HEK293T (cell line): ENCODE results near the gene RFFL.

ENCODE experiments used
- CTCF ChIA-PET: fragments of 350-600 bp; formaldehyde crosslinking; extraction: SDS; loops from one replicate; lab custom pipeline; 2021; ENCODE audit warnings: antibody characterized with exemption, inconsistent platforms; lab: Yijun Ruan, JAX
- POLR2A ChIA-PET: fragments of 350-600 bp; formaldehyde crosslinking; extraction: SDS; loops from one replicate; lab custom pipeline; 2020; ENCODE audit warnings: antibody characterized with exemption, inconsistent platforms; lab: Yijun Ruan, JAX
- DNase-seq: peaks from one replicate; pipeline ENCODE4 v3.0.0; 2012; ENCODE audit warnings: mixed read lengths; ENCODE audit errors: extremely low spot score
- ARNT ChIP-seq: fragments of 450-650 bp; IDR thresholded peaks from 2 replicates; pipeline ENCODE4 v1.6.1; 2017; ENCODE audit warnings: mild to moderate bottlenecking
- BHLHE40 ChIP-seq: fragments of 450-650 bp; IDR thresholded peaks from 2 replicates; pipeline ENCODE4 v1.6.1; 2016; ENCODE audit warnings: mild to moderate bottlenecking, moderate library complexity, borderline replicate concordance
- CTBP1 ChIP-seq: fragments of 450-650 bp; IDR thresholded peaks from 2 replicates; pipeline ENCODE4 v1.6.1; 2016; ENCODE audit warnings: borderline replicate concordance
- ELF4 ChIP-seq: fragments of 450-650 bp; IDR thresholded peaks from 2 replicates; pipeline ENCODE4 v1.6.1; 2017; ENCODE audit warnings: antibody characterized with exemption
- FOXA1 ChIP-seq: fragments of 450-650 bp; IDR thresholded peaks from 2 replicates; pipeline ENCODE4 v1.6.1; 2016; ENCODE audit warnings: mild to moderate bottlenecking
- FOXK2 ChIP-seq: fragments of 450-650 bp; IDR thresholded peaks from 2 replicates; pipeline ENCODE4 v1.6.1; 2016; ENCODE audit warnings: mild to moderate bottlenecking
- FOXM1 ChIP-seq: fragments of 450-650 bp; IDR thresholded peaks from 2 replicates; pipeline ENCODE4 v1.6.1; 2017; ENCODE audit warnings: mild to moderate bottlenecking, borderline replicate concordance
- HDGF ChIP-seq: fragments of 450-650 bp; IDR thresholded peaks from 2 replicates; pipeline ENCODE4 v1.6.1; 2017; ENCODE audit warnings: antibody characterized with exemption, borderline replicate concordance
- L3MBTL2 ChIP-seq: fragments of 450-650 bp; conservative IDR thresholded peaks from 2 replicates; pipeline ENCODE4 v1.6.1; 2016; ENCODE audit warnings: mild to moderate bottlenecking
- LEF1 ChIP-seq: fragments of 450-650 bp; IDR thresholded peaks from 2 replicates; pipeline ENCODE4 v1.6.1; 2017; ENCODE audit warnings: mild to moderate bottlenecking, borderline replicate concordance
- NFRKB ChIP-seq: fragments of 450-650 bp; IDR thresholded peaks from 2 replicates; pipeline ENCODE4 v1.6.1; 2016; ENCODE audit warnings: mild to moderate bottlenecking, moderate library complexity
- PKNOX1 ChIP-seq: fragments of 450-650 bp; IDR thresholded peaks from 2 replicates; pipeline ENCODE4 v1.6.1; 2016
- SP1 ChIP-seq: fragments of 450-650 bp; IDR thresholded peaks from 2 replicates; pipeline ENCODE4 v1.6.1; 2017
- SUZ12 ChIP-seq: fragments of 450-650 bp; IDR thresholded peaks from 2 replicates; pipeline ENCODE4 v1.6.1; 2016; ENCODE audit warnings: mild to moderate bottlenecking
- TARDBP ChIP-seq: fragments of 450-650 bp; IDR thresholded peaks from 2 replicates; pipeline ENCODE4 v1.6.1; 2016
- ZNF384 ChIP-seq: fragments of 450-650 bp; IDR thresholded peaks from 2 replicates; pipeline ENCODE4 v1.6.1; 2016

Gene RFFL

GRCh38 chr17:35088356-35088880, 24.9 kb upstream of the RFFL start:
- CTCF ChIA-PET, result no interaction called here
- TF ChIP-seq FOXK2, result no peak
- no peak for TF ChIP-seq SP1
- no peak for TF ChIP-seq FOXA1
- TF ChIP-seq ELF4, result no peak
- TF ChIP-seq TARDBP, result no peak
- TF ChIP-seq ARNT, result no peak
- TF ChIP-seq HDGF, result no peak
- TF ChIP-seq NFRKB, result no peak
- no peak for TF ChIP-seq CTBP1
- TF ChIP-seq LEF1, result no peak
- no peak for TF ChIP-seq BHLHE40
- TF ChIP-seq ZNF384, result no peak
- no peak for TF ChIP-seq FOXM1
- TF ChIP-seq PKNOX1, result no peak
- TF ChIP-seq L3MBTL2, result no peak
- TF ChIP-seq SUZ12, result no peak
- DNase-seq, result peak; percentile 8
- POLR2A ChIA-PET, result no interaction called here

DNA sequence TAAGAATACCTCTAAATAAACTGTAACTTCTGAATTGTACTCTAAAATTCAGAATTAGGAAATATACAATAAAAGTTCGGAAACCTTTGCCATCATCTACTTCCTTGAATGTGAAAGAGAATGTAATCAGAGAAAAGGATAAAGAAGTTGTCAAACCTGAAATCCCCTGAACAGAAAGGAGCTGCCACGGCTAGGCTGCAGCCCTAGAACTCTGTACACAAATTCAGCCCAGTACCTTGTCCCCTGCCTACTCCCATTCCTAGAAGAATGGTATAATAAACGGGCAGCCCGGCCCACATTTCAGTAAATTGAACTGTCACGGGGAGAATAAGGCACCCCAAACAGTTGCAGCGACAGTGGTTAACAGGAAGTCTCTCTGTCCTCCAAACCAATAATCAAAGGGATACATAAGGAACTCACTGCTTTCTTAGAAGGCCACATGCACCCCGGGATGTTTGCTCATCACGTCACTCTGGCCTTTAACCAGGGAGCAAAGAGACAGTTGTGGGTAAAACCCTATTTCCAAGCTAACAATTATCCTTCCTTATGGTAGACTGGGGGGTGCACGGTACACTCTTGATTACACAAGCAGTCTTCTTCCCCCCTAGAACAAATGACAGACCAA, 24.3 kb upstream of the RFFL start:
- CTCF ChIA-PET, result interaction anchor here (0.6 kb wide), 1 partner anchor 35 kb away, joined by 5 read pairs; no protein-coding TSS in a partner anchor
- TF ChIP-seq FOXA1, result no peak
- TF ChIP-seq ZNF384, result no peak
- TF ChIP-seq HDGF, result no peak
- no peak for TF ChIP-seq LEF1
- no peak for TF ChIP-seq FOXM1
- no peak for TF ChIP-seq ARNT
- no peak for TF ChIP-seq SP1
- no peak for TF ChIP-seq PKNOX1
- TF ChIP-seq NFRKB, result no peak
- no peak for TF ChIP-seq ELF4
- no peak for TF ChIP-seq CTBP1
- no peak for TF ChIP-seq FOXK2
- TF ChIP-seq BHLHE40, result no peak
- no peak for TF ChIP-seq SUZ12
- TF ChIP-seq TARDBP, result no peak
- TF ChIP-seq L3MBTL2, result no peak
- no peak for DNase-seq
- POLR2A ChIA-PET, result no interaction called here

DNA sequence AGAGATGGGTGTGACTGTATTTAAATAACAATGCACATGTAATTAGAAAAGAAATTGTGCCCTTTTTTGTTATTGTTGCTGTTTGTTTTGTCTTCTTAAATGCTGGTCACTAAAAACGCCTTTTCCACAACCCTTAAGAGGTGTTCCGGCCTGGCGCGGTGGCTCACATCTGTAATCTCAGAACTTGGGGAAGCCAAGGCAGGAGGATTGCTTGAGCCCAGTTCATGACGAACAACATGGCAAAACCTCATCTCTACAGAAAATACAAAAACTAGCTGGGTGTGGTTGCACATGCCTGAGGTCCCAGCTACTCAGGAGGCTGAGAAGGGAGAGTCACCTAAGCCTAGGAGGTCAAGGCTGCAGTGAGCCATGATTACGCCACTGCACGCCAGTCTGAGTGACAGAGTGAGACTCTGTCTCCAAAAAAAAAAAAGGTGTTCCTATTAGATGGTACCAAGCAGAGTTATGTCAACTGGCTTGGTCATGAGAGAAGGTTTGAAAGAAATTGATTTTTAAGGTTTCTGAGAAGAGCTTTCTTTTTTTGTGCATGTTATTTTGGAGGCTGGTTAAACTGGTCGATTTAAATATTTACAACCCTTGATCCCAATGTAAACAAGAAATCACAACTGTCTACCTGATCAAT, 23.5 kb upstream of the RFFL start:
- no peak for DNase-seq
- ChIA-PET CTCF (interaction anchor here (0.6 kb wide), 1 partner anchor 36 kb away, joined by 5 read pairs; no protein-coding TSS in a partner anchor), POLR2A (interaction anchor here (1.2 kb wide), 1 partner anchor 12 kb away, joined by 3 read pairs; no protein-coding TSS in a partner anchor)
- no peak for TF ChIP-seq ZNF384
- TF ChIP-seq TARDBP, result no peak
- TF ChIP-seq ELF4, result no peak
- no peak for TF ChIP-seq NFRKB
- TF ChIP-seq LEF1, result no peak
- no peak for TF ChIP-seq SUZ12
- TF ChIP-seq FOXA1, result no peak
- TF ChIP-seq HDGF, result no peak
- no peak for TF ChIP-seq FOXK2
- no peak for TF ChIP-seq L3MBTL2
- TF ChIP-seq PKNOX1, result no peak
- no peak for TF ChIP-seq CTBP1
- no peak for TF ChIP-seq ARNT

GRCh38 chr17:35086164-35086563, 22.7 kb upstream of the RFFL start:
- no peak for TF ChIP-seq SUZ12
- ChIA-PET CTCF (no interaction called here), POLR2A (interaction anchor here (0.7 to 1.9 kb wide), 3 partner anchors 11 to 78 kb away, joined by 3 to 6 read pairs (median 3); partner anchors contain the start of gene RFFL)
- DNase-seq, result no peak

- CTCF ChIA-PET, result no interaction called here
- POLR2A ChIA-PET, result interaction anchor here (1.1 to 1.9 kb wide), 2 partner anchors 13 to 21 kb away, joined by 3 to 6 read pairs; partner anchors contain the start of gene RFFL
- TF ChIP-seq FOXA1, result no peak
- no peak for TF ChIP-seq NFRKB
- TF ChIP-seq TARDBP, result no peak
- TF ChIP-seq ARNT, result no peak
- no peak for TF ChIP-seq LEF1
- TF ChIP-seq ELF4, result no peak
- no peak for TF ChIP-seq ZNF384
- TF ChIP-seq BHLHE40, result no peak
- no peak for TF ChIP-seq SP1
- TF ChIP-seq HDGF, result no peak
- TF ChIP-seq SUZ12, result no peak
- no peak for TF ChIP-seq CTBP1
- TF ChIP-seq L3MBTL2, result no peak
- no peak for TF ChIP-seq FOXK2
- no peak for TF ChIP-seq PKNOX1
- no peak for TF ChIP-seq FOXM1
- no peak for DNase-seq
These were observed 21.5 kb upstream of the RFFL start for GRCh38 chr17:35084987-35085386.
